OCI-LY1 (cell line): ENCODE data around the gene UBE2D3.

Experiments used
- CTCF ChIP-seq: fragments of 200-600 bp; sonication (generic), shearing (Covaris generic); IDR thresholded peaks from 2 replicates; pipeline ENCODE4 v1.5.1; 2017; ENCODE audit warnings: mild to moderate bottlenecking, antibody characterized with exemption, low read length, moderate library complexity, mixed read lengths
- EZH2 ChIP-seq: fragments of 200-600 bp; sonication (generic), shearing (Covaris generic); IDR thresholded peaks from 2 replicates; pipeline ENCODE4 v1.8.0; 2017; ENCODE audit warnings: borderline replicate concordance, mixed run types, mild to moderate bottlenecking, antibody characterized with exemption, low read length, moderate library complexity, mixed read lengths

- TF ChIP-seq CTCF (no peak), EZH2 (no peak)
Measured at GRCh38 chr4:102860611-102861324, 33.4 kb upstream of the UBE2D3 start.
